Testis (tissue), 2 donors: Measurements from ENCODE around the gene CHD1.

ENCODE experiments used
- CTCF ChIP-seq, 3 experiments: fragments of 450-650 bp in 2 of 3; fragments of 200-600 bp in 1 of 3; sonication (generic) in 1 of 3; IDR thresholded peaks; one replicate each; pipeline ENCODE4 v1.5.1; 2016 to 2019; ENCODE audit warnings: antibody characterized with exemption in 3 of 3, mild to moderate bottlenecking in 2 of 3, moderate library complexity in 1 of 3
- POLR2A ChIP-seq: fragments of 450-650 bp; IDR thresholded peaks from one replicate; pipeline ENCODE4 v1.6.1; 2017; ENCODE audit warnings: antibody characterized with exemption, mild to moderate bottlenecking, moderate library complexity

- TF ChIP-seq POLR2A (no peak), CTCF (IDR thresholded peaks at IDR 0.05) (no peak)
Observed at GRCh38 chr5:98865690-98866089, 63.1 kb downstream of the CHD1 start.
